HEK293 (cell line): ENCODE results near the gene DYNLT1.

ENCODE experiments used
- CTCF ChIP-seq: fragments of 450-650 bp; formaldehyde crosslinking; IDR thresholded peaks from 2 replicates; pipeline ENCODE4 v1.5.1; 2016; ENCODE audit warnings: missing biosample characterization, missing genetic modification characterization
- FEZF1 ChIP-seq: fragments of 450-650 bp; formaldehyde crosslinking; IDR thresholded peaks from 2 replicates; pipeline ENCODE4 v1.5.1; 2016; ENCODE audit warnings: missing biosample characterization, missing genetic modification characterization
- GLIS1 ChIP-seq: fragments of 450-650 bp; formaldehyde crosslinking; IDR thresholded peaks from 2 replicates; pipeline ENCODE4 v1.5.1; 2016; ENCODE audit warnings: missing biosample characterization, missing genetic modification characterization
- HOXD13 ChIP-seq: sonication (generic); formaldehyde crosslinking; IDR thresholded peaks from 2 replicates; pipeline ENCODE4 v1.8.0; 2022; ENCODE audit warnings: missing genetic modification reagents, borderline replicate concordance
- KLF8 ChIP-seq: fragments of 450-650 bp; formaldehyde crosslinking; IDR thresholded peaks from 2 replicates; pipeline ENCODE4 v1.5.1; 2016; ENCODE audit warnings: missing biosample characterization, missing genetic modification characterization
- OSR2 ChIP-seq: fragments of 450-650 bp; formaldehyde crosslinking; IDR thresholded peaks from 2 replicates; pipeline ENCODE4 v1.5.1; 2016; ENCODE audit warnings: missing biosample characterization, missing genetic modification characterization
- PATZ1 ChIP-seq: fragments of 450-650 bp; formaldehyde crosslinking; IDR thresholded peaks from 2 replicates; pipeline ENCODE4 v1.5.1; 2016; ENCODE audit warnings: missing biosample characterization, missing genetic modification characterization
- PRDM10 ChIP-seq: fragments of 450-650 bp; formaldehyde crosslinking; IDR thresholded peaks from 2 replicates; pipeline ENCODE4 v1.5.1; 2016; ENCODE audit warnings: missing biosample characterization, missing genetic modification characterization
- SCRT1 ChIP-seq: fragments of 450-650 bp; formaldehyde crosslinking; IDR thresholded peaks from 2 replicates; pipeline ENCODE4 v1.5.1; 2016; ENCODE audit warnings: missing biosample characterization, missing genetic modification characterization, borderline replicate concordance
- TRIM28 ChIP-seq: IDR thresholded peaks from 2 replicates; pipeline ENCODE4 v1.6.1; 2011; ENCODE audit warnings: low read length, control low read depth, borderline replicate concordance
- YY2 ChIP-seq: fragments of 450-650 bp; formaldehyde crosslinking; IDR thresholded peaks from 2 replicates; pipeline ENCODE4 v1.5.1; 2016; ENCODE audit warnings: missing biosample characterization, missing genetic modification characterization
- ZBTB11 ChIP-seq: fragments of 450-650 bp; formaldehyde crosslinking; conservative IDR thresholded peaks from 2 replicates; pipeline ENCODE4 v1.5.1; 2016; ENCODE audit warnings: low read depth, missing biosample characterization, missing genetic modification characterization
- ZBTB21 ChIP-seq: fragments of 450-650 bp; formaldehyde crosslinking; IDR thresholded peaks from 2 replicates; pipeline ENCODE4 v1.5.1; 2017; ENCODE audit warnings: missing biosample characterization, missing genetic modification characterization
- ZNF133 ChIP-seq: fragments of 450-650 bp; formaldehyde crosslinking; IDR thresholded peaks from 2 replicates; pipeline ENCODE4 v1.5.1; 2016; ENCODE audit warnings: missing biosample characterization, missing genetic modification characterization
- ZNF266 ChIP-seq: fragments of 450-650 bp; formaldehyde crosslinking; IDR thresholded peaks from 2 replicates; pipeline ENCODE4 v1.5.1; 2016; ENCODE audit warnings: missing biosample characterization, missing genetic modification characterization, low read depth
- ZNF324 ChIP-seq: fragments of 450-650 bp; formaldehyde crosslinking; IDR thresholded peaks from 2 replicates; pipeline ENCODE4 v1.5.1; 2016; ENCODE audit warnings: missing biosample characterization, missing genetic modification characterization
- ZNF580 ChIP-seq: fragments of 450-650 bp; formaldehyde crosslinking; IDR thresholded peaks from 2 replicates; pipeline ENCODE4 v1.5.1; 2016; ENCODE audit warnings: missing biosample characterization, missing genetic modification characterization
- ZNF660 ChIP-seq: fragments of 450-650 bp; IDR thresholded peaks from 2 replicates; pipeline ENCODE4 v1.5.1; 2018; ENCODE audit warnings: missing biosample characterization, mild to moderate bottlenecking, missing genetic modification characterization
- ZNF692 ChIP-seq: fragments of 450-650 bp; formaldehyde crosslinking; IDR thresholded peaks from 2 replicates; pipeline ENCODE4 v1.5.1; 2016; ENCODE audit warnings: missing biosample characterization, missing genetic modification characterization
- TF ChIP-seq, protein P1 (sequence below): fragments of 450-650 bp; formaldehyde crosslinking; IDR thresholded peaks from 2 replicates; pipeline ENCODE4 v1.5.1; 2017; ENCODE audit warnings: missing biosample characterization, mild to moderate bottlenecking, missing genetic modification characterization, moderate library complexity
- TF ChIP-seq, protein P2 (sequence below): fragments of 450-650 bp; formaldehyde crosslinking; IDR thresholded peaks from 2 replicates; pipeline ENCODE4 v1.5.1; 2017; ENCODE audit warnings: missing biosample characterization, missing genetic modification characterization

DYNLT1 gene

DNA sequence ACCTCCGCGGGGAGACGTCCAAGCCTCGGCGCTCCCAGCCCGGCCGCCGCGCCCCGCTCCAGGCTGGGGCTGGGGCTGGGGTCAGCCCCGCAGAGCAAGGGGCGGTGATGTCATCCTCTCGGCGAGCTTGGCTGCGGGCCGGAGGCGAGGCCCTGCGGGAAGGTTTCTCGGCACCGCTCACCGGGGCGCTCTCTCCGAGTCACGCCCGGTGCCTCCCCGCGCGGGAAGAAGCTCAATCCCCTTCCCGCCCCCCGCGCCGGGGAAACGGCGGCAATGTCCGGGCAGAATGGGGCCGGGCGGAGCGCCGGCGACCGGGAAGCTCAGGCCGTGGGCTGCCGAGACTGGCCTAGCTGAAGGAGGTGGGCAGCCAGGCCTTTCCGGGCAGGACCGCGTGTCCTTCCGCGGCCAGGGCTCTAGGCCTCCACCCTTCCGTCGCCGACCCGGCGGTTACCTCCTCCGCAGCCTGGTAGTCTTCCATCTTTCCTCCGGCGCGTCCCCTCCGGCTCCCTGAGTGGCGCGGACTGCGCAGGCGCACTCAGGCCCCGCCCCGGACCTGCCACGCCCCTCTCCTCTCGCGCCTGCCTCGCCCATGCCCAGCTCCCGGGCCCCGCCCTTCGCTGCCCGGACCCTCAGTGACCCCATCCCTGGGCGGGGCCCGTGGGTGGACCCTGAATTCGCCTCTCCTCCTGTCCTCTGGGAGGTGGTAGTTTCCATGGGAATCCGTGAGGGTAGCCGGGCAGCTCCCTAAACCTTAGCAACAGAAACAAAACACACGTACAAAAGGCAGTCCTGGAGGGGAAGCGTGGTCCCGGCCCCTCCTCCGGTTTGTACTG is at the start of gene DYNLT1 (continued):
- peak; percentile 59 for TF ChIP-seq ZBTB11 (tag by site-specific recombination)
- peak; percentile 86 for TF ChIP-seq ZNF660
- TF ChIP-seq CTCF (tag by site-specific recombination) = 0 out of 2 replicates have a peak, but pooled peaks have one; percentile 5
- TF ChIP-seq KLF8 (tag by site-specific recombination) = peak; percentile 90
- TF ChIP-seq HOXD13 (CRISPR knock-in tag) = 0 out of 2 replicates have a peak, but pooled peaks have one; percentile 29
- peak; percentile 15; the same call in 1 of the 2 replicates for TF ChIP-seq GLIS1
- peak; percentile 84 for TF ChIP-seq ZNF324 (tag by site-specific recombination)
- TF ChIP-seq, protein P1, sequence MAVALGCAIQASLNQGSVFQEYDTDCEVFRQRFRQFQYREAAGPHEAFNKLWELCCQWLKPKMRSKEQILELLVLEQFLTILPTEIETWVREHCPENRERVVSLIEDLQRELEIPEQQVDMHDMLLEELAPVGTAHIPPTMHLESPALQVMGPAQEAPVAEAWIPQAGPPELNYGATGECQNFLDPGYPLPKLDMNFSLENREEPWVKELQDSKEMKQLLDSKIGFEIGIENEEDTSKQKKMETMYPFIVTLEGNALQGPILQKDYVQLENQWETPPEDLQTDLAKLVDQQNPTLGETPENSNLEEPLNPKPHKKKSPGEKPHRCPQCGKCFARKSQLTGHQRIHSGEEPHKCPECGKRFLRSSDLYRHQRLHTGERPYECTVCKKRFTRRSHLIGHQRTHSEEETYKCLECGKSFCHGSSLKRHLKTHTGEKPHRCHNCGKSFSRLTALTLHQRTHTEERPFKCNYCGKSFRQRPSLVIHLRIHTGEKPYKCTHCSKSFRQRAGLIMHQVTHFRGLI (tag by site-specific recombination) = 0 out of 2 replicates have a peak, but pooled peaks have one; percentile 13
- no peak for TF ChIP-seq TRIM28
- peak; percentile 87 for TF ChIP-seq PATZ1 (tag by site-specific recombination)
- TF ChIP-seq ZNF266 (tag by site-specific recombination) = no peak
- TF ChIP-seq YY2 (tag by site-specific recombination) = peak; percentile 91
- no peak for TF ChIP-seq FEZF1 (tag by site-specific recombination)
- TF ChIP-seq OSR2 = no peak
- peak; percentile 70 for TF ChIP-seq ZNF580 (tag by site-specific recombination)
- peak; percentile 85 for TF ChIP-seq ZNF133
- TF ChIP-seq, protein P2, sequence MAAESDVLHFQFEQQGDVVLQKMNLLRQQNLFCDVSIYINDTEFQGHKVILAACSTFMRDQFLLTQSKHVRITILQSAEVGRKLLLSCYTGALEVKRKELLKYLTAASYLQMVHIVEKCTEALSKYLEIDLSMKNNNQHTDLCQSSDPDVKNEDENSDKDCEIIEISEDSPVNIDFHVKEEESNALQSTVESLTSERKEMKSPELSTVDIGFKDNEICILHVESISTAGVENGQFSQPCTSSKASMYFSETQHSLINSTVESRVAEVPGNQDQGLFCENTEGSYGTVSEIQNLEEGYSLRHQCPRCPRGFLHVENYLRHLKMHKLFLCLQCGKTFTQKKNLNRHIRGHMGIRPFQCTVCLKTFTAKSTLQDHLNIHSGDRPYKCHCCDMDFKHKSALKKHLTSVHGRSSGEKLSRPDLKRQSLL (tag by site-specific recombination) = 0 out of 2 replicates have a peak, but pooled peaks have one; percentile 10
- TF ChIP-seq ZNF692 (tag by site-specific recombination) = peak; percentile 89; the same call in 1 of the 2 replicates
- peak; percentile 91 for TF ChIP-seq PRDM10 (tag by site-specific recombination)
- no peak for TF ChIP-seq SCRT1 (tag by site-specific recombination)
- TF ChIP-seq ZBTB21 (tag by site-specific recombination) = no peak
